Inflammatory macrophage (primary cell): ENCODE measurements around the gene DOLPP1.
A peak's percentile ranks its signal among the peaks of the same experiment; 100 is the strongest.

Experiments
- DNase-seq, 2 donors: peaks; one replicate each; pipeline ENCODE4 v3.0.0-alpha.2; 2020 to 2022

The DOLPP1 gene

GRCh38 chr9:129094387-129095169 is 13.7 kb downstream of the DOLPP1 start:
- no peak for DNase-seq

GRCh38 chr9:129095170-129095667 is 14.3 kb downstream of the DOLPP1 start:
- DNase-seq, result no peak

- DNase-seq, result no peak
Observed at GRCh38 chr9:129095908-129096307, 15.0 kb downstream of the DOLPP1 start.

- DNase-seq, result no peak
Observed at GRCh38 chr9:129097671-129098306, 16.9 kb downstream of the DOLPP1 start.

GRCh38 chr9:129098328-129098727 is 17.4 kb downstream of the DOLPP1 start:
- DNase-seq, result no peak

- DNase-seq, result no peak
Observed at GRCh38 chr9:129100383-129101169, 19.7 kb downstream of the DOLPP1 start.

GRCh38 chr9:129101279-129101678 is 20.4 kb downstream of the DOLPP1 start:
- no peak for DNase-seq

- DNase-seq, result no peak
Observed at GRCh38 chr9:129102095-129102525, 21.2 kb downstream of the DOLPP1 start.

- peak; percentile 49 to 66 for DNase-seq
Observed at GRCh38 chr9:129102791-129103594, 22.1 kb downstream of the DOLPP1 start.

GRCh38 chr9:129103595-129103965 is 22.7 kb downstream of the DOLPP1 start:
- no peak for DNase-seq

- DNase-seq, result no peak
Observed at GRCh38 chr9:129104051-129104450, 23.1 kb downstream of the DOLPP1 start.

GRCh38 chr9:129105857-129106694 is 25.2 kb downstream of the DOLPP1 start:
- no peak for DNase-seq

GRCh38 chr9:129107651-129108050 is 26.7 kb downstream of the DOLPP1 start:
- no peak for DNase-seq

- no peak for DNase-seq
Observed at GRCh38 chr9:129108083-129108804, 27.3 kb downstream of the DOLPP1 start.

GRCh38 chr9:129108805-129109536 is 28.1 kb downstream of the DOLPP1 start:
- no peak for DNase-seq

- peak; percentile 30 to 31 for DNase-seq
Observed at GRCh38 chr9:129109537-129109903, 28.6 kb downstream of the DOLPP1 start.

- DNase-seq, result no peak
Observed at GRCh38 chr9:129109952-129110739, 29.2 kb downstream of the DOLPP1 start.

- peak; percentile 94 to 96 for DNase-seq
Observed at GRCh38 chr9:129110740-129111527, 30.0 kb downstream of the DOLPP1 start, which contains the start of the genes CRAT and PTPA. TSS of gene CRAT (minus strand) at chr9:129110793. CDS start at chr9:129110509, 284 bp downstream. TSS of gene PTPA (plus strand) at chr9:129111415. CDS start at chr9:129111601, 186 bp downstream.
